HTR-8/SVneo (cell line): ENCODE measurements around the gene RBFOX2.

Source experiments
- DNase-seq: peaks from one replicate; pipeline ENCODE4 v3.0.0; 2011; ENCODE audit warnings: low spot score, mixed read lengths; ENCODE audit not compliant: insufficient read length
- FAIRE-seq: peaks from 2 replicates; lab custom pipeline; 2011; peaks lifted over from hg19 to GRCh38; lab: Jason Lieb, UNC

RBFOX2 gene

GRCh38 chr22:35912658-35913057 is 116.0 kb downstream of the RBFOX2 start:
- FAIRE-seq, result no peak
- no peak for DNase-seq

GRCh38 chr22:35911877-35912276 is 116.7 kb downstream of the RBFOX2 start:
- FAIRE-seq, result no peak
- no peak for DNase-seq

GRCh38 chr22:35910926-35911325 is 117.7 kb downstream of the RBFOX2 start:
- DNase-seq (no peak), FAIRE-seq (no peak)

GRCh38 chr22:35910003-35910769 is 118.4 kb downstream of the RBFOX2 start:
- DNase-seq, result no peak
- no peak for FAIRE-seq

- FAIRE-seq, result no peak
- no peak for DNase-seq
Measured at GRCh38 chr22:35905894-35906293, 122.7 kb downstream of the RBFOX2 start.

GRCh38 chr22:35904752-35905151 is 123.9 kb downstream of the RBFOX2 start:
- no peak for DNase-seq
- no peak for FAIRE-seq

GRCh38 chr22:35904336-35904692 is 124.3 kb downstream of the RBFOX2 start:
- FAIRE-seq, result no peak
- DNase-seq, result no peak

- no peak for FAIRE-seq
- no peak for DNase-seq
Measured at GRCh38 chr22:35903571-35904335, 124.9 kb downstream of the RBFOX2 start.

- DNase-seq, result no peak
- no peak for FAIRE-seq
Measured at GRCh38 chr22:35900483-35901168, 128.0 kb downstream of the RBFOX2 start.

GRCh38 chr22:35899736-35900135 is 128.9 kb downstream of the RBFOX2 start:
- FAIRE-seq, result no peak
- DNase-seq, result no peak

GRCh38 chr22:35896111-35896705 is 132.4 kb downstream of the RBFOX2 start:
- DNase-seq, result no peak
- no peak for FAIRE-seq

- no peak for FAIRE-seq
- peak; percentile 28 for DNase-seq
Measured at GRCh38 chr22:35894937-35895708, 133.5 kb downstream of the RBFOX2 start.

- DNase-seq, result no peak
- no peak for FAIRE-seq
Measured at GRCh38 chr22:35894464-35894878, 134.2 kb downstream of the RBFOX2 start.

GRCh38 chr22:35893698-35894097 is 134.9 kb downstream of the RBFOX2 start:
- FAIRE-seq (no peak), DNase-seq (no peak)

GRCh38 chr22:35892192-35892591 is 136.4 kb downstream of the RBFOX2 start:
- no peak for DNase-seq
- no peak for FAIRE-seq

- no peak for DNase-seq
- FAIRE-seq, result no peak
Measured at GRCh38 chr22:35891442-35891841, 137.2 kb downstream of the RBFOX2 start.

- no peak for DNase-seq
- FAIRE-seq, result no peak
Measured at GRCh38 chr22:35889071-35889470, 139.6 kb downstream of the RBFOX2 start.

GRCh38 chr22:35888181-35888870 is 140.3 kb downstream of the RBFOX2 start:
- FAIRE-seq (no peak), DNase-seq (no peak)

- no peak for FAIRE-seq
- DNase-seq, result no peak
Measured at GRCh38 chr22:35887296-35887875, 141.2 kb downstream of the RBFOX2 start.
